Fibroblast of lung (primary cell): ENCODE results near the gene PLEKHA6. TPM values are rescaled to one million over a fixed set of nuclear protein-coding genes. Genes with fewer than 3 reads are reported as not detected.

Source experiments
- DNase-seq, 2 donors: peaks; one replicate each; pipeline versions ENCODE4 v3.0.0 to v3.0.0-alpha.2; 2010; ENCODE audit warnings: low read depth in 2 of 2
- H2AFZ ChIP-seq: 2 replicates; pipeline ENCODE4 v1.5.1; 2012; ENCODE audit warnings: low read length, control low read depth, inconsistent platforms
- H3K27ac ChIP-seq: 2 replicates; pipeline ENCODE4 v1.5.1; 2011; ENCODE audit warnings: low read length, control low read depth; ENCODE audit not compliant: insufficient read depth
- H3K27me3 ChIP-seq: 2 replicates; pipeline ENCODE4 v1.5.1; 2011; ENCODE audit warnings: mild to moderate bottlenecking, low read length; ENCODE audit not compliant: control insufficient read depth, insufficient read depth
- H3K36me3 ChIP-seq: 2 replicates; pipeline ENCODE4 v1.5.1; 2011; ENCODE audit warnings: low read length; ENCODE audit not compliant: control insufficient read depth, insufficient read depth
- H3K4me1 ChIP-seq: 2 replicates; pipeline ENCODE4 v1.5.1; 2011; ENCODE audit warnings: low read length; ENCODE audit not compliant: control insufficient read depth, insufficient read depth; ENCODE audit errors: extremely low read depth
- H3K4me2 ChIP-seq: 2 replicates; pipeline ENCODE4 v1.5.1; 2011; ENCODE audit warnings: low read length, control low read depth; ENCODE audit not compliant: insufficient read depth; ENCODE audit errors: extremely low read depth
- H3K4me3 ChIP-seq, 4 experiments: fragments of 200-600 bp in 1 of 4; sonication (generic) in 1 of 4; replicated peaks in 1 of 4; 2 replicates each; pipeline ENCODE4 v1.5.1; 2011 to 2016; ENCODE audit warnings: low read length in 4 of 4, low read depth in 3 of 4, mild to moderate bottlenecking in 3 of 4, control low read depth in 2 of 4, inconsistent platforms in 1 of 4, mixed read lengths in 1 of 4; ENCODE audit not compliant: insufficient read depth in 1 of 4; ENCODE audit errors: control extremely low read depth in 1 of 4
- H3K79me2 ChIP-seq: 2 replicates; pipeline ENCODE4 v1.5.1; 2012; ENCODE audit warnings: mild to moderate bottlenecking, low read length, inconsistent platforms; ENCODE audit not compliant: control insufficient read depth, insufficient read depth
- H3K9ac ChIP-seq: 2 replicates; pipeline ENCODE4 v1.5.1; 2011; ENCODE audit warnings: mild to moderate bottlenecking, low read length, control low read depth; ENCODE audit not compliant: insufficient read depth
- H3K9me3 ChIP-seq: 2 replicates; pipeline ENCODE4 v1.5.1; 2012; ENCODE audit warnings: low read depth, low read length; ENCODE audit not compliant: control insufficient read depth, insufficient read depth
- H4K20me1 ChIP-seq: 2 replicates; pipeline ENCODE4 v1.5.1; 2011; ENCODE audit warnings: low read length; ENCODE audit not compliant: control insufficient read depth, insufficient read depth; ENCODE audit errors: extremely low read depth
- CTCF ChIP-seq, 2 donors: IDR thresholded peaks in 1 of 2; conservative IDR thresholded peaks in 1 of 2; 1 replicate in 1 of 2; 2 replicates in 1 of 2; pipeline ENCODE4 v1.5.1; 2011 to 2012; ENCODE audit warnings: low read length in 2 of 2, control low read depth in 1 of 2, inconsistent platforms in 1 of 2, low read depth in 1 of 2, mild to moderate bottlenecking in 1 of 2
- EZH2 ChIP-seq: IDR thresholded peaks from 2 replicates; pipeline ENCODE4 v1.5.1; 2012; ENCODE audit warnings: low read length, control low read depth, mild to moderate bottlenecking; ENCODE audit errors: missing control alignments
- polyA plus RNA-seq, 2 donors: library from polyadenylated mRNA; depleted of rRNA in 1 of 2; stranded (reverse) in 1 of 2; unstranded in 1 of 2; fragments of >200 nt; gene quantifications; 2 replicates each; pipeline ENCODE4 v1.2.1, GENCODE V29; 2011 to 2012; ENCODE audit warnings: missing spikeins in 1 of 2
- total RNA-seq: library from RNA; depleted of rRNA; stranded (reverse); fragments of >200 nt; gene quantifications from 2 replicates; pipeline ENCODE4 v1.2.1, GENCODE V29; 2014

Gene PLEKHA6
- total and polyA plus RNA-seq, 2 donors (not counting 1 experiment from before 2014, with no cell fraction given), result 3.8 to 4.3 TPM

DNA sequence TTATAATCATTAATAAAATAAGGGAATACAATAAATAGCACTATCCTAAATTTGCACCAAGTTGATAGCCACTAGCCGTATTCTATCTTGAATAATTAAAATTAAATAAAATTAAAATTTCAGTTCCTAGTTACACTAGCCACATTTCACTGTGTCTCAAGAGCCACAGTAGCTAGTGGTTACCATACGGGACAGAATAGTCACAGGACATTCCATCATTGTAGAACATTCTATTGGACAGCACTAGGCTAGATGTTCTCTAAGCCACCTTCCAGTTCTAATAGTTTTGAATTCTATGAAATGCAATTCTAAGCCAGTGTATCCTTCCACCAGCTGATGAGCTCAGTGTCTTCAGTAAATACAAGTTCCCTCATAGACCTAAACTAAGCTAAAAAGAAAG lies 74.8 kb downstream of the PLEKHA6 start:
- H3K79me2 ChIP-seq, result no peaks in the 10 kb centered on the region
- H3K27me3 ChIP-seq, result peaks cover 24% of the 10 kb centered on the region
- DNase-seq, result no peak
- TF ChIP-seq EZH2 (no peak), CTCF (conservative IDR thresholded peaks at IDR 0.05 in 1 of 2, IDR thresholded peaks at IDR 0.05 in 1 of 2; ENCODE audit: low read depth in 1 of 2, low read length in 2 of 2) (no peak)
- H3K36me3 ChIP-seq, result no peaks in the 10 kb centered on the region
- H3K9me3 ChIP-seq, result no peaks in the 10 kb centered on the region
- no peak overlapping the region for H3K9ac ChIP-seq
- H3K27ac ChIP-seq, result no peak overlapping the region
- no peak overlapping the region for H2AFZ ChIP-seq
- H3K4me1 ChIP-seq, result peaks cover 4% of the 10 kb centered on the region
- H4K20me1 ChIP-seq, result no peaks in the 10 kb centered on the region
- H3K4me2 ChIP-seq, result no peak overlapping the region
- no peak overlapping the region for H3K4me3 ChIP-seq

DNA sequence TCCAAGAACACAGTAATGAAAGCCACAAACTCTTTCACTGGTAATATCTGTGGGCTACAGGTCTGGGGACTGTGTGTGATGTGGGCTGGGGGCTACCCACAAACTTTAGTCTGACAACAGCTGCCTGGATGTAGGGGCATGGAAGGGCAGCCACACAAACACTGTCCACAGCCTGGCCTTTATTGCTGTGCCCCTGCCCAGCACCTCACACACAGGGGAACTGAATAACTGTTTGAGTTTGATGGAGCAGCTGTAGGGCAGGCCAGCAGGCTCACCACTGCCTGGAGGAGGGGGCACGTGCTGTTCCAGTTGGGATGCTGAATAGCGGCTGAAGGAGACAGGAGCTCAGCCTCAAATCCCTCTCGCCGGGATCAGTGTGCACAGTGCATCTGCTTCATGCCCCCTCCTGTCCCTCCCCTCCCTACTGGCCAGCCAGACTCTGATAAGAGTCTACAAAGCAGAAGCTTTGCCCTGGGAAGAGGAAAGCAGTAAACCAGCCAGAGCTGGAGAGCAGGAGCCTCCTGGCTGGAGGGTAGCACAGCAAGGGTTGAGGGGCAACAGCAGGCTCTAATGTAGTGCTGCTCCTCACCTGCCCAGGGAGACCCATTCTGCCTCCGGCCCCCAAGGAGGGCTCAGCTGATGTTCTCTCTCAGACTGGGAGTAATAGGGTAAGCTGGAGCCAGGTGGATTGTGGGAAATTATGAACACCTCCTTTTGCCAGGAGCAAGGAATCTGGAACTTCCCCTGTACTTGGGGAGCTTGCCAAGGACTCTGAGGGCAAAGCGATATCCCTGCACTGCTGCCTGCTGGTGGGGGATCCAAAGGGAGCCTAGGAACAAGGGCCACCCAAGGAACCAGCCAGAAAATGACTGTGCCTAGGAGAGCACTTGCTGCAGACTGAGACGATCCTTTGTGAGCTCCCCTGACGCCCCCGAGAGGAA lies 75.7 kb downstream of the PLEKHA6 start:
- Histone ChIP-seq H4K20me1 (no peaks in the 10 kb centered on the region), H3K27ac (no peak overlapping the region), H3K4me3 (no peak overlapping the region), H3K9ac (no peak overlapping the region), H3K4me1 (peaks cover 4% of the 10 kb centered on the region), H3K9me3 (no peaks in the 10 kb centered on the region), H3K79me2 (no peaks in the 10 kb centered on the region), H3K4me2 (no peak overlapping the region), H3K27me3 (peaks cover 33% of the 10 kb centered on the region), H3K36me3 (no peaks in the 10 kb centered on the region), H2AFZ (no peak overlapping the region)
- TF ChIP-seq EZH2 (no peak), CTCF (conservative IDR thresholded peaks at IDR 0.05 in 1 of 2, IDR thresholded peaks at IDR 0.05 in 1 of 2; ENCODE audit: low read depth in 1 of 2, low read length in 2 of 2) (no peak)
- no peak for DNase-seq

- no peak overlapping the region for H3K9ac ChIP-seq
- no peak overlapping the region for H3K27ac ChIP-seq
- H3K9me3 ChIP-seq, result no peaks in the 10 kb centered on the region
- TF ChIP-seq CTCF (conservative IDR thresholded peaks at IDR 0.05 in 1 of 2, IDR thresholded peaks at IDR 0.05 in 1 of 2; ENCODE audit: low read depth in 1 of 2, low read length in 2 of 2), result no peak
- no peak for TF ChIP-seq EZH2
- H3K4me3 ChIP-seq, result no peak overlapping the region
- no peaks in the 10 kb centered on the region for H4K20me1 ChIP-seq
- H2AFZ ChIP-seq, result no peak overlapping the region
- H3K36me3 ChIP-seq, result no peaks in the 10 kb centered on the region
- H3K4me2 ChIP-seq, result no peak overlapping the region
- peak in 1 of 2 donors; percentile 57 for DNase-seq
- no peaks in the 10 kb centered on the region for H3K79me2 ChIP-seq
- H3K27me3 ChIP-seq, result peaks cover 42% of the 10 kb centered on the region
- peaks cover 4% of the 10 kb centered on the region for H3K4me1 ChIP-seq
These were observed 76.9 kb downstream of the PLEKHA6 start for GRCh38 chr1:204282761-204283221.
